HG03135 (cell line): Measurements from ENCODE around the gene BASP1.
"Not testable (repeated sequence)": the region's sequence is repeated elsewhere in the genome, so short reads cannot be mapped to it uniquely, and the experiment has no call there.

Source experiments
- ATAC-seq: cut with Tn5 transposase; IDR thresholded peaks from one replicate; pipeline ENCODE4 v1.9.1; 2021; ENCODE audit warnings: mild to moderate bottlenecking, moderate library complexity; ENCODE audit not compliant: unreplicated experiment

BASP1 gene

GRCh38 chr5:17287501-17288155 lies 70.2 kb downstream of the BASP1 start:
- ATAC-seq: no peak

- no peak for ATAC-seq
Observed at GRCh38 chr5:17288570-17288969, 71.1 kb downstream of the BASP1 start.

GRCh38 chr5:17289681-17290539 lies 72.5 kb downstream of the BASP1 start:
- no peak for ATAC-seq

- no peak for ATAC-seq
Observed at GRCh38 chr5:17290540-17290974, 73.1 kb downstream of the BASP1 start.

GRCh38 chr5:17292434-17293015 lies 75.1 kb downstream of the BASP1 start:
- ATAC-seq: no peak

GRCh38 chr5:17294639-17295311 lies 77.3 kb downstream of the BASP1 start:
- ATAC-seq: no peak

GRCh38 chr5:17295671-17296070 lies 78.2 kb downstream of the BASP1 start:
- ATAC-seq: no peak

- no peak for ATAC-seq
Observed at GRCh38 chr5:17302106-17302505, 84.7 kb downstream of the BASP1 start.

- no peak for ATAC-seq
Observed at GRCh38 chr5:17302604-17303003, 85.2 kb downstream of the BASP1 start.

- ATAC-seq: no peak
Observed at GRCh38 chr5:17304282-17304681, 86.9 kb downstream of the BASP1 start.

GRCh38 chr5:17305017-17305416 lies 87.6 kb downstream of the BASP1 start:
- ATAC-seq: no peak

- no peak for ATAC-seq
Observed at GRCh38 chr5:17305964-17306725, 88.7 kb downstream of the BASP1 start.

GRCh38 chr5:17306726-17307091 lies 89.3 kb downstream of the BASP1 start:
- no peak for ATAC-seq

- not testable (repeated sequence) for ATAC-seq
Observed at GRCh38 chr5:17307440-17307839, 90.0 kb downstream of the BASP1 start.

- no peak for ATAC-seq
Observed at GRCh38 chr5:17308326-17309065, 91.1 kb downstream of the BASP1 start.

GRCh38 chr5:17309462-17309861 lies 92.0 kb downstream of the BASP1 start:
- no peak for ATAC-seq

GRCh38 chr5:17310502-17310901 lies 93.1 kb downstream of the BASP1 start:
- ATAC-seq: not testable (repeated sequence)

GRCh38 chr5:17311811-17312210 lies 94.4 kb downstream of the BASP1 start:
- not testable (repeated sequence) for ATAC-seq

- ATAC-seq: no peak
Observed at GRCh38 chr5:17312358-17312757, 94.9 kb downstream of the BASP1 start.

GRCh38 chr5:17314907-17315471 lies 97.6 kb downstream of the BASP1 start:
- no peak for ATAC-seq
